ENCODE results near the gene BPNT1.

The BPNT1 gene

GRCh38 chr1:220012259-220012658 lies 77.3 kb downstream of the BPNT1 start:
- Histone ChIP-seq H3K36me3 (ENCODE audit: control insufficient read depth in 2 of 2, insufficient read depth in 2 of 2, low read length in 2 of 2) (peaks cover 22 to 33% of the 10 kb centered on the region in 2 donors), H3K27me3 (ENCODE audit: control insufficient read depth in 2 of 2, insufficient read depth in 2 of 2, low read length in 2 of 2) (no peaks in the 10 kb centered on the region), H3K9me3 (ENCODE audit: control insufficient read depth in 2 of 2, low read length in 2 of 2) (no peaks in the 10 kb centered on the region), H3K27ac (ENCODE audit: low read depth in 2 of 2, low read length in 2 of 2) (no peak overlapping the region), H3K4me3 (ENCODE audit: low read length in 2 of 2) (no peak overlapping the region), H3K9ac (ENCODE audit: low read depth in 1 of 2, low read length in 2 of 2) (no peak overlapping the region), H3K4me1 (ENCODE audit: control insufficient read depth in 2 of 2, insufficient read depth in 2 of 2, low read length in 2 of 2) (no peaks in the 10 kb centered on the region)

DNA sequence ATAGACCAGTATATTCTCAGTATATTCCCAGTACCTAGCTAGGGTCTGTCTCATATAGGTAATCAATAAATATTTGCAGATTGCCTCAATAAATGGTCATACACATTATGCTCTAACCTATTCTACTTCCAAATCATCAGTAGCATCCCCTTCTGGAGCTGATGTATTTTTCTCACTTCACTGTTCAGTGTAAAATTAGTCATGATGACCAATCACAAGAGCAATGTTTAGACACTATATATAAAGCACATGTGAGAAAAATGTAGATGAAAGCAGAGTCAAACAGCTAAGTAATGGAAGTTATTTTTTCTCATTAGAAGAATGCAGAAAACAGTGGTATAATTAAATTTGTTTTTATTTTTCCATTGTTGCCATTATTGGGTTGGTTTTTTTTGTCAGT lies 78.0 kb downstream of the BPNT1 start:
- Histone ChIP-seq H3K4me3 (ENCODE audit: low read length in 2 of 2) (no peak overlapping the region), H3K27me3 (ENCODE audit: control insufficient read depth in 2 of 2, insufficient read depth in 2 of 2, low read length in 2 of 2) (no peaks in the 10 kb centered on the region), H3K9me3 (ENCODE audit: control insufficient read depth in 2 of 2, low read length in 2 of 2) (no peaks in the 10 kb centered on the region), H3K4me1 (ENCODE audit: control insufficient read depth in 2 of 2, insufficient read depth in 2 of 2, low read length in 2 of 2) (no peaks in the 10 kb centered on the region), H3K9ac (ENCODE audit: low read depth in 1 of 2, low read length in 2 of 2) (no peak overlapping the region), H3K27ac (ENCODE audit: low read depth in 2 of 2, low read length in 2 of 2) (no peak overlapping the region), H3K36me3 (ENCODE audit: control insufficient read depth in 2 of 2, insufficient read depth in 2 of 2, low read length in 2 of 2) (peaks cover 25 to 33% of the 10 kb centered on the region in 2 donors)
